HS-27A (cell line): ENCODE data around the gene GRK2.

Source experiments
- DNase-seq: peaks from one replicate; pipeline ENCODE4 v3.0.0-alpha.2; 2012; ENCODE audit warnings: low read depth, missing footprints

The GRK2 gene

DNA sequence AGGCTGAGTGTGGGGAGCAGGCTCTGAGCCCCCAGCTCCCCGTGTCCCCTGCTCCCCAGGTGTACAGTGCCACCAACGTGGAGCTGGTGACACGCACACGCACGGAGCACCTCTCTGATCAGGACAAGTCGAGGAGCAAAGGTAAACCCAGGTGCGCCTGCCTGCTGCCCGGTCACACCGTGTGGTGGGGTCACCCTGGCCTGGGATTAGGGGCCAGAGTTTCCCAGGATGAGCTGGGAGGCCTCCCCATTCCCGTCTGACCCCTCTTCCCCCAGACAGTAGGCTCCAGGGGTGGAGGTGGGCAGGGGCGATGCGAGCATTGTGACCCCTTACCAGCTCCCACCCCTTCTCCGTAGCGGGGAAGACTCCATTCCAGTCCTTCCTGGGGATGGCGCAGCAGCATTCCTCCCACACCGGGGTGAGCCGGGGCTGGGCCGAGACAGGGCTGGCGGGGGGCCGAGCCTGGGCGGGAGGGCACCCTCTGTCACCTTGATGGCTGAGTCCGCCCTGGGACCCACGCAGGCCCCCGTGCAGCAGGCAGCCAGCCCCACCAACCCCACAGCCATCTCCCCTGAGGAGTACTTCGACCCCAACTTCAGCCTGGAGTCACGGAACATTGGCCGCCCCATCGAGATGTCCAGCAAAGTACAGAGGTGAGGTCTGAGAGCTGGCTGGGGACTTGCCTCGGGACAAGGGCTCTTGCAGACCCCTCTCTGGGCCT lies 33.4 kb downstream of the GRK2 start:
- no peak for DNase-seq

DNA sequence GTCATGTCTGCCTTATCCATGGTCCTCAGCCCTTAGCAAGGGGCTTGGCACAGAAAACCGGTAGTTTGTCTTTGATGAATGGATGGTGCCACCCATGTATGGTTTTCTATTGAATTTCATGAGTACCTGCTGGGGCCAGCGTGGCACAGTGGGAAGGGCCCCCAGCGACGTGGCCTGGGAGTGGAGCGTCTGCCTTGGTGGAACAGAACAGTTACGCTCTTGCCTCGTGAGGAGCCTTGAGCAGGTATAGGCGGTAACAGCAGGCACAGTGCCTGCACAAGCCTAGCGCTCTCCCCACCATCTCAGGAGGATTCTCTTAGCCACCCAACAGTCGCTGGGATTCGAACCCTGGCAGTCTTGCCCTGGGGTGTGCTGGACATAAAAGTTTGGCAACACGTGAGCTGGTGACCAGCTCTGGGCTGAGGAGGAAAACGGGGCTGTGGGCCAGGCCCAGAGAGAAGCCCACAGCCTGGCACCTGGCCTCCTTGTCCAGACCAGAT lies 34.0 kb downstream of the GRK2 start:
- no peak for DNase-seq

DNA sequence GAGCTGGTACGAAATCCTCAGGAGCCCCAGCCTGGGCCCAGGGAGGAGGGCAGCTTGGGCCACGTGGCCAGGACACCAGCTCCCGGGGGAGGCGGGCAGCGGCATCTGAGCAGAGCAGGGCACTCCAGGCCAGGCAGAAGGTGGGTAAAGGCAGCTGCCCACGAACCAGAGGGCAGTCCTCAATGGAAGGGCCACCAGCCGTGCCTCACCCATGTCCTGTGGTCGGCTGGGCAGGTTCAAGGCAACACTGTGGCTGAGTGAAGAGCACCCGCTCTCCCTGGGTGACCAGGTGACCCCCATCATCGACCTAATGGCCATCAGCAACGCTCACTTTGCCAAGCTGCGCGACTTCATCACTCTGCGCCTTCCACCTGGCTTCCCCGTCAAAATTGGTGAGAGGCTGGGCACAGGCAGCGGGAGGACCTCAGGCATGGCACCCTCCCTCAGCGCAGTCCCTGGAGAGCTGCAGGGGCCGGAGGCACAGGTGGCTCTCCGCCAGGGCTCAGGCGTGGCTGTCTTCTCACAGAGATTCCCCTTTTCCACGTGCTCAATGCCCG lies 34.6 kb downstream of the GRK2 start:
- DNase-seq, result no peak

DNA sequence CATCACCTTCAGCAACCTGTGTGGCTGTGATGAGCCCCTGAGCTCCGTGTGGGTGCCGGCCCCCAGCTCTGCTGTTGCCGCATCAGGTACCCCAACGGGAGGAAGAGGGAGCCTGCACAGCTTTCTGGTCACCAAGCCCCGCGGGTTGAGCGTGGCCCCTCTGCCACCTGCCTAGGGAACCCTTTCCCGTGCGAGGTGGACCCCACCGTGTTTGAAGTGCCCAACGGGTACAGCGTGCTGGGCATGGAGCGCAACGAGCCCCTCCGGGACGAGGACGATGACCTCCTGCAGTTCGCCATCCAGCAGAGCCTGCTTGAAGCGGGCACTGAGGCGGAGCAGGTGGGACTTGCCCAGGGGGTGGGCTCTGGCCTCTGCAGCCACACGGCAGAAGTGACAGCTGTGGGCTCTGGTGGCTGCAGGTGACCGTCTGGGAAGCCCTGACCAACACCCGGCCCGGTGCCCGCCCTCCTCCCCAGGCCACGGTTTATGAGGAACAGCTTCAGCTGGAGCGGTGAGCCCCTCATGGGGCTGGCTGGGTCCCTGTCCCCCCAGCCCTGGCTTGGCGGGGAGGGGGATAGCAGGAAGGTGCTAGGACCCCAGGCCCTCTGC lies 35.1 kb downstream of the GRK2 start:
- no peak for DNase-seq

DNA sequence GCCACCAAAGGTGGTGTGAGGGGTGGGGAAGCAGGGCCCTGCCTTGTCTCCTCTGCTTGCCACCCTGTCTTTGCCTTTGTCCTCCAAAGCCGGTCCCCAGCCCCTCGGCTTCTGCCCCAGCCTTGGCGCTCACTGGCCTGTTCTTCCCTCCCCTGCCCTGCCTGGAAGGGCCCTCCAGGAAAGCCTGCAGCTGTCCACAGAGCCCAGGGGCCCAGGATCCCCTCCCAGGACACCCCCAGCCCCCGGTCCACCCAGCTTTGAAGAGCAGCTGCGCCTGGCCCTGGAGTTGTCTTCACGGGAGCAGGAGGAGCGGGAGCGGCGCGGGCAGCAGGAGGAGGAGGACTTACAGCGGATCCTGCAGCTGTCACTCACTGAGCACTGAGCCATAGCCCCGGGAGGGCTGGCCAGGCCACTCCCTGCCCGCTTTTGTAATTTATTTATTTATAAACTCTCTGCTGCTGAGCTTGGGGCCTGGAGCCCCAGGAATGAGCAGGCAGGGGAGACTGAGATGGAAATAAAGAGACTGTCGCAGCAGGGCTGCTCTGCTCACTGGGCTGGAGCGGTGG lies 35.8 kb downstream of the GRK2 start:
- DNase-seq, result no peak

DNA sequence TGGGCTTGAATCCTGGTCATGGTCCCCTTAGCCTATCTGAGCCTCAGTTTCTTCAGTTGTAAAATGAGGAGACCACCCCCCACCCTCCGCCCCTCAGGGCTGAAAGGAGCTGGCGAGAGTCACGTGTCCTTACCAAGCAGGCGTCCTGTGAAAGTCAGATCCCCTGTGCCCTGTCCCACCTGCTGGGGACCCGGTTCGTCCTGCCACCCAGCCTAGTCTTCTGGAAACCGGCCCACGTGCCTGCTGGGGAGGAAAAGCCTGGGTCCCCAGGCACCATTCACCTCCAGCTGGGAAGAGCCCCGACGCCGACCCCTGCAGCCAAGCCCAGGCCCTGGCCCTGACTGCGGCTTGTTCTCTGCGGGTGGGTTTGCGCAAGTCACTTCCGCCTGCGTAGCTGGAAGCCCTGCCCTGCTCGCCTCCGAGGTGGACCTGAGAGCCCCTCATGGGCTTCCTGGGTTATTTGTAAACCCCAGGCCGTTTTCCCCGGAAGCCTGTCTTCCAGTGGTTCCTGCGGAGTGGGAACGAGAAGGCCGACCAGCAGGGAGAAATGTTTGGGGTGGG lies 36.4 kb downstream of the GRK2 start:
- DNase-seq, result no peak

DNA sequence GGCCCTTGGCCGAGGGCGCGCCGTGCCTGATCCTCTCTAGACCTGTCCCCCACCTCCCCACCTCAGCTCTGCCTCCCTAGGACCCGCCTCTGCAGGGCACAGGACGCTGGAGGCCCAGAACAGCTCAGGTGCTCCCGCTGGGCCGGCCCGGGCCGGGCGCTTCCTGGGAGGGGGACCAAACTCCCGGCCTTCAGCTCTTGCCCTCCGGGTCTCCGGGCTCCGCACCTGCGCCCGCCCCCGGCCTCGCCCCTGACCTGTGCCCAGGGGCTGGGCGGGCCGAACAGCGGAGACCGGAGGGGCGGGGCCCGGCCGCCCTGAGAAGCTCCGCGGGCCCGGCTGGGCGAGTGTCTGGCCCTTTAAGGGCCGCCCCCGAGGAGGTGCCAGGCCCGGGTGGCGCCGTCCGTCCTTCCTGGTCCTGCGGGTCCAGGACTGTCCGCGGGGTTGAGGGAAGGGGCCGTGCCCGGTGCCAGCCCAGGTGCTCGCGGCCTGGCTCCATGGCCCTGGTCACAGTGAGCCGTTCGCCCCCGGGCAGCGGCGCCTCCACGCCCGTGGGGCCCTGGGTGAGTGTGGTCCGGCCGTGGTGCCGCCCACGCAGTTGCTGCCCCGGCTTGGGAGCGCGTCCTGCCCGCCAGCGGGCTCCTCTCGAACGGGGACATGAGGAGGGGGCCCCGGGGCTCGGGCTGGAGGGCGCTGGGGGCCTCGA lies 37.0 kb downstream of the GRK2 start, which contains the start of gene SSH3:
Gene SSH3 (plus strand): TSS at position 399 of the 703 bp plus-strand sequence. CDS start 96 bp downstream, at position 495.
- no peak for DNase-seq

DNA sequence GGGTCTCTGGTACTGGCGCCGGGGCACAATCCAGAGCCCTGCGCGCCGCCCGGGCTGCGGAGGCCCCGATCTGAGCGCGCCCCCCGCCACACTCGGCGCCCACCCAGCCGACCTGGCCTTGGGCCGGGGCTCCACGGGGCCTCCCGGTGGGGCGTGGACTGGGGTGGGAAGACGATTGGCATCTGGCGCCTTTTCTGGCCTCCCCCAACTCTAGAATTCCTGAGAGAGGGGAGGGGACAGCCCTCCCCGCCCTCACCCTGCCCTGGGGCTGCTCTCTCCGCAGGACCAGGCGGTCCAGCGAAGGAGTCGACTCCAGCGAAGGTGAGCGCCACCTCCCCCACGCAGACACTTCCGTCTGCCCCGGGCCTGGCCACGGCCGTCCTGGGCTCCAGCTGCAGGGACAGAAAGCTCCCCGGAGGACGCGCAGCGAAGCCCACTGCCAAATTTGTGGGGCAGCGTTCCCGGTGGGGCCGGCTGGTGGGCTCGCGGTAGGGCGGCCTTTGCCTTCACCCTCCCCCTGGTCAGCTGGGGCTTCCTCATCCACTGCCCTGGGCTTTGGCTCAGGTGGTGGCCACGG lies 37.6 kb downstream of the GRK2 start:
- DNase-seq, result no peak

DNA sequence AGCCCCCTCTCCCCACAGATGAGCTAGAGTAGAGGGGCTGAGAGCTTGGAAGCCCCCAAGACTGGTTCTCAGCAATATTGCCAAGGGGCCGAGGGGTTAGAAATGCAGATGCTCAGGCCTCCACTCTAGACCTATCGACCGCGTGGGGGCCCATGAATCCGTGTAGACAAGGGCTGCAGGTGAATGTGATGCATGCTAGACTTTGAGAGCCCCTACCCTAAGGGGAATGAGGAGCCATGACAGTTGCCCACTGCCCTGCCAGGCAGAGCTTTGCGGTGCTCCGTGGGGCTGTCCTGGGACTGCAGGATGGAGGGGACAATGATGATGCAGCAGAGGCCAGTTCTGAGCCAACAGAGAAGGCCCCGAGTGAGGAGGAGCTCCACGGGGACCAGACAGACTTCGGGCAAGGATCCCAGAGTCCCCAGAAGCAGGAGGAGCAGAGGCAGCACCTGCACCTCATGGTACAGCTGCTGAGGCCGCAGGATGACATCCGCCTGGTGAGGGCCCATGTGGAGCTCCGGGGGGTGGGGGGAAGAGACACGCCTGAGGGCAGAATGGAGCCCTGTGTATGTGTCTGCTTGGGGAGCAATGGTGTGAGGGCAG lies 38.3 kb downstream of the GRK2 start:
- DNase-seq, result no peak

DNA sequence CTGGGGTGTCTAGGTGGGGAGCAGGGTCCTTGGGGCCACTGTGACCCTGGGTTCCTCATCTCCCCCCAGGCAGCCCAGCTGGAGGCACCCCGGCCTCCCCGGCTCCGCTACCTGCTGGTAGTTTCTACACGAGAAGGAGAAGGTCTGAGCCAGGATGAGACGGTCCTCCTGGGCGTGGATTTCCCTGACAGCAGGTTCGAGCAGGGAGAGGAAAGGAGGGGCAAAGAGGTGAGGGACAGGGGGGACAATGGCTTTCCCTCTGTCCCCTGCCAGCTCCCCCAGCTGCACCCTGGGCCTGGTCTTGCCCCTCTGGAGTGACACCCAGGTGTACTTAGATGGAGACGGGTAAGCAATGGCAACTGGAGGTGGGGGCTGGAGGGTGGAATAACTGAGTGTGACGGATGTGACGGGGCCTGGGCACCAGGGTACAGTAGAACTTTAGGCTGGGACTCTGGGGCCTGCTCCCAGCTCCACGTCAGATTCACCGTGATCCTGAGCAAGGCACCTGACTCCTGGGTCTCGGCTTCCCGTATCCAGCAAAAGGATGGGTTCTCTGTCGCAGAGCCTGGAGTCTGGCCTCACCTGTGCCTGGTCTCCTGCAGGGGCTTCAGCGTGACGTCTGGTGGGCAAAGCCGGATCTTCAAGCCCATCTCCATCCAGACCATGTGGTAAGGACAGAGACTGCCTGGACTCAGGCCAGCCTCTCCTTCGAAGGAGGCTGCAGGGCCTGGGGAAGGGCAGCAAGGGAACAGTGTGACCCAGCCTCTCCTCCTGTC lies 40.7 kb downstream of the GRK2 start:
- DNase-seq, result no peak

DNA sequence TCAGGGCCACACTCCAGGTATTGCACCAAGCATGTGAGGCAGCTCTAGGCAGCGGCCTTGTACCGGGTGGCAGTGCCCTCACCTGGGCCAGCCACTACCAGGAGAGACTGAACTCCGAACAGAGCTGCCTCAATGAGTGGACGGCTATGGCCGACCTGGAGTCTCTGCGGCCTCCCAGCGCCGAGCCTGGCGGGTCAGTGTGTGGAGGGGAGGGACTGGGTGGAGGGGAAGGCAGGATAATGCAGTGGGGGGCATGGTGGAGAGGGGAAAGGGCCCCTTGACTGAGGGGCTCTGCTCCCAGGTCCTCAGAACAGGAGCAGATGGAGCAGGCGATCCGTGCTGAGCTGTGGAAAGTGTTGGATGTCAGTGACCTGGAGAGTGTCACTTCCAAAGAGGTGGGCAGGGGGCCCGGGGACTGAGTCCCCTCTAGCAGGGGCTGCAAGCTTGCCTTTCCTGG lies 41.3 kb downstream of the GRK2 start:
- DNase-seq, result no peak

DNA sequence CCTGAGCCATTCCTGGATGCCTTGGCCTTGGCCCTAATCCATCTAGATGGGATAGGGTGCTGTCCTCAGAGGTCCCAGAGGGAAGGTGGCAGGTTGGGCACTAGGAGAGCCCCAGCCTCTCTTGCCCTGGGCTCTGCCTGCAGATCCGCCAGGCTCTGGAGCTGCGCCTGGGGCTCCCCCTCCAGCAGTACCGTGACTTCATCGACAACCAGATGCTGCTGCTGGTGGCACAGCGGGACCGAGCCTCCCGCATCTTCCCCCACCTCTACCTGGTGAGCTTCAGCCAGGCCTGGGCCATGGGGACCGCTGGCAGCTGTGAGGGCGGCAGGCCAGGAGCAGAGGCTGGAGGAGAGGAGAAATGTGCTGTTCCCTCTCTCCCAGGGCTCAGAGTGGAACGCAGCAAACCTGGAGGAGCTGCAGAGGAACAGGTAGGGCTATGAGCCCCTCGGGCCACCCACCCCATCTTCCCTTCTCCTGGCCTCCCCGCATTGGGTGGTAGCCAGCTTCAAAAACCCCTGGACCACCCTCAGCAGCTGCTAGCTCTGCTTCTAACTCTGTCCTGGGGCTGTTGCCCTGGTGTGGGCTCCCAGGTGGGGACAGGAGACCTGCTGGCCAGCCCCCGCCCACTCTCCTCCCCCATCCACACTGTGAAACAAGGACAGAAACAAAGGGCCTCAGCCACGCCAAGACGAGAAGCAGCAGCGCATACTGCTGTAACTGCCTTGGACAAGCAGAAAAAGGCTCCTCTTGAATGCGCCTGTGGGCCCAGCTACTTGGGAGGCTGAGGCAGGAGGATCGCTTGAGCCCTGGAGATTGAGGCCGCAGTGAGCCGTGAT lies 42.0 kb downstream of the GRK2 start:
- no peak for DNase-seq

DNA sequence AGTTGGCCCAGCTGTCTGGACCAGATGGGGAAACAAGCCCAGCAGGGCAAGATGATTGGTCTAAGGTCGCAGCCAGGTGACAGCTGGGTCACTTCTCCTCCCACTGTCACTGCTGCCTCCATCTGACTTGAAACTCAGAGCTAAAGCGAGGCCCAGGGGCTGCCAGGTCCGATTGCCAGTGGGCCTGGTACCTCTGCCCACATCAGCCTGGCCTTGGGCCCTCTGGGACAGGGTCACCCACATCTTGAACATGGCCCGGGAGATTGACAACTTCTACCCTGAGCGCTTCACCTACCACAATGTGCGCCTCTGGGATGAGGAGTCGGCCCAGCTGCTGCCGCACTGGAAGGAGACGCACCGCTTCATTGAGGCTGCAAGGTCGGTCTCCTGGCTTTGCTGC lies 42.9 kb downstream of the GRK2 start:
- DNase-seq, result no peak

DNA sequence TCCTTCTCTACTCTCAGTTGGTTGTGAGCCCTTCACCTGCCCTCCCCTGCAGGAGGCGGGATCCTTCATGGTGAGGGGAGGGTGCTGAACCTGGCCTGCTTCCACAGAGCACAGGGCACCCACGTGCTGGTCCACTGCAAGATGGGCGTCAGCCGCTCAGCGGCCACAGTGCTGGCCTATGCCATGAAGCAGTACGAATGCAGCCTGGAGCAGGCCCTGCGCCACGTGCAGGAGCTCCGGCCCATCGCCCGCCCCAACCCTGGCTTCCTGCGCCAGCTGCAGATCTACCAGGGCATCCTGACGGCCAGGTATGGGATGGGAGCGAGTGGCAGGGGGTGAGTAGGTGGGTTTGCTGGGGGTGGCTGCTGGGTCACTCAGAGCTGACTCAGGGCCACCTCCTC lies 43.4 kb downstream of the GRK2 start:
- no peak for DNase-seq

DNA sequence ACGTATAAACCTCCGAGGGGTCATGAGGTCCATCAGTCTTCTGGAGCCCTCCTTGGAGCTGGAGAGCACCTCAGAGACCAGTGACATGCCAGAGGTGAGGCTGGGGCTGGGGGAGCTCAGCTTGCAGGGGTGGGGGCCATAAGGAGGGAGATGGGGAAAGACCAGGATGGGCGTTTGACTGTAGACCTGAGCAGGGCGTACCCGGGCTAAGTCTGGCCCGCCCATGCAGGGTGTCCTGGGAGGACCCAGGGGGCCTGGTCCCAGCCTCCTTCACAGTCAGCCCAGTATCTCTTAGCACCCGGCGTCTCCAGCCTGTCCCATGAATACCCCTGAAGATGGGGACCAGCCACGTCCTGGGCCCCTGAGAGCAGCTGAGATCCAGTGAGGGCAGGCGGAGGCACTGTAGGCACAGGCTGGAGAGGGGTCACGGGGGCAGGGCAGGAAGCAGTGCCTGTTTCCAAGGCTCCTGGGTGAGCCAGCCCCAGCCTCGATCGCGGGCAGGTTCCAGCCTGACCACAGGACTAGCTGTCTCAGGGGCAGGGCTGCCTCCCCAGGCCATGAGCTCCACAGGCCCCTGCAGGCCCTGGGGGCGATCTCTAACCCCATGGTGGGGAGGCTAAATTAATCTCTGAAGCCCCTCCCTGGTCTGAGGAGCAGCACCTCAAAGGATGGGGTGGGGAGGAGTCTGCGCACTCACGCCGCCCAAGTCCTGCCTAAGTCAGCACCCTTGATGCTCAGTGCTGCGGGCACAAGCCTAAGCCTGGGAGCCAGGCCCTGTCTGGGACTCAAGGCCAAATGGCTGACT lies 44.2 kb downstream of the GRK2 start:
- no peak for DNase-seq

DNA sequence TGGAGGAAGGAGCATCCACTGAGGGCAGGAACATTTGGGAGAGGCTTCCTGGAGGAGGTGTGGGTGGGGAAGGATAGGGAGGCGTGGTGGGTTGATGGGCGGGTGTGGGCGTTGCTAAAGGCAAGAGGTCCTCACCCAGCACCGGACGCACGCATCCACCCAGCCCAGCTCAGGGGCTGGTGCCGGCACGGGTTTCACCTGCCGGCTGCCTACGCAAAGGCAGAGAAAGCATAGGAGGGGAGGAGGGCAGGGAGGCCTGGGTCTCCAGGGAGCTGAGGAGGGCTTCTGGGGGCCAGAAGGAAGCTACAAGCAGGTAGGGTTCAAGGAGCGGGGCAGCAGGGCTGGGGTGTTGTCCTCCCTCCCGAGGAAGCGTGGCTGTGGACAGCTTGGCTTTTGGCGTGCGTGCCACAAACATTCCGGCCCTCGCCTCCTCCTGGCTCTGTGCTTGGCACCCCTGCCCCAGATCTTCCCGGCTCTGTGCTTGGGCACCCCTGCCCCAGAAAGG lies 44.8 kb downstream of the GRK2 start:
- no peak for DNase-seq

DNA sequence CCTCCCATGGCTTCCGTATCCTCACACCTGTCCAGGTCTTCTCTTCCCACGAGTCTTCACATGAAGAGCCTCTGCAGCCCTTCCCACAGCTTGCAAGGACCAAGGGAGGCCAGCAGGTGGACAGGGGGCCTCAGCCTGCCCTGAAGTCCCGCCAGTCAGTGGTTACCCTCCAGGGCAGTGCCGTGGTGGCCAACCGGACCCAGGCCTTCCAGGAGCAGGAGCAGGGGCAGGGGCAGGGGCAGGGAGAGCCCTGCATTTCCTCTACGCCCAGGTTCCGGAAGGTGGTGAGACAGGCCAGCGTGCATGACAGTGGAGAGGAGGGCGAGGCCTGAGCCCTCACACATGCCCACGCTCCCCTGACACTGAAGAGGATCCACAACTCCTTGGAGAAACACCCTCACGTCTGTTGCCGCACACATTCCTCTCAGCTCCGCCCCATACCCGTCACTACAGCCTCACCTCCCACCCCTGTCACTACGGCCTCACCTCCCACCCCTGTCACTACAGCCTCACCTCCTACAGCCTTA lies 45.3 kb downstream of the GRK2 start:
- DNase-seq, result no peak
